GM12878 (cell line): ENCODE results near the gene TRAF7. TPM values are rescaled to one million over a fixed set of nuclear protein-coding genes. Genes with fewer than 3 reads are reported as not detected.
"Not testable (repeated sequence)": the region's sequence is repeated elsewhere in the genome, so short reads cannot be mapped to it uniquely, and the experiment has no call there.

Experiments
- ATAC-seq: fragments of 200-7000 bp; cut with Tn5 transposase; 3 replicates; pipeline ENCODE4 v1.9.1; 2020; ENCODE audit warnings: mild to moderate bottlenecking, moderate library complexity
- BruUV-seq: library from RNA; stranded (reverse); fragments of 400-500 nt; replicated peaks from 2 replicates; lab custom pipeline; 2021; lab: Mats Ljungman, UMichigan
- CTCF ChIA-PET: fragments of 300-600 bp; sonication (Branson Sonifier 250); formaldehyde crosslinking; extraction: SDS; loops from one replicate; lab custom pipeline; 2021; ENCODE audit warnings: inconsistent platforms; lab: Yijun Ruan, JAX
- POLR2A ChIA-PET: fragments of 350-600 bp; formaldehyde crosslinking; extraction: SDS; loops from one replicate; lab custom pipeline; 2021; ENCODE audit warnings: inconsistent platforms; lab: Charles Lee
- RAD21 ChIA-PET: fragments of 300-600 bp; sonication (Branson Sonifier 250); formaldehyde crosslinking; loops from one replicate; lab custom pipeline; 2023; ENCODE audit warnings: antibody characterized with exemption; ENCODE audit not compliant: unreplicated experiment; lab: Charles Lee
- SMC1A ChIA-PET: fragments of 300-600 bp; sonication (Branson Sonifier 250); formaldehyde crosslinking; loops from one replicate; lab custom pipeline; 2023; ENCODE audit not compliant: unreplicated experiment, uncharacterized antibody; lab: Charles Lee
- DNase-seq: peaks from one replicate; pipeline ENCODE4 v3.0.0-alpha.2; 2011; ENCODE audit warnings: low read depth, low spot score
- FAIRE-seq: peaks from 3 replicates; lab custom pipeline; 2011; peaks lifted over from hg19 to GRCh38; lab: Jason Lieb, UNC
- H2AFZ ChIP-seq: 2 replicates; pipeline ENCODE4 v1.6.0; 2011; ENCODE audit warnings: low read depth, low read length, control low read depth; ENCODE audit not compliant: control insufficient read depth
- H3K27ac ChIP-seq: 2 replicates; pipeline ENCODE4 v1.5.1; 2011; ENCODE audit warnings: control low read depth; ENCODE audit not compliant: control insufficient read depth, insufficient read depth
- H3K27me3 ChIP-seq, 2 experiments: replicated peaks in 1 of 2; 2 replicates each; pipeline versions ENCODE4 v1.6.0 to v1.6.1; 2011; ENCODE audit warnings: low read length in 1 of 2; ENCODE audit not compliant: control insufficient read depth in 2 of 2, insufficient read depth in 2 of 2
- H3K36me3 ChIP-seq, 2 experiments: 2 replicates each; pipeline ENCODE4 v1.5.1; 2011; ENCODE audit warnings: low read length in 1 of 2; ENCODE audit not compliant: control insufficient read depth in 2 of 2, insufficient read depth in 2 of 2
- H3K4me1 ChIP-seq: 2 replicates; pipeline ENCODE4 v1.6.1; 2011; ENCODE audit warnings: mild to moderate bottlenecking, low read length, moderate library complexity, mixed read lengths; ENCODE audit not compliant: control insufficient read depth, insufficient read depth
- H3K4me2 ChIP-seq: 2 replicates; pipeline ENCODE4 v1.6.0; 2011; ENCODE audit warnings: control low read depth; ENCODE audit not compliant: control insufficient read depth, insufficient read depth
- H3K4me3 ChIP-seq: fragments of 200-600 bp; sonication (generic); 2 replicates; pipeline ENCODE4 v1.5.1; 2016
- H3K79me2 ChIP-seq: 2 replicates; pipeline ENCODE4 v1.6.0; 2011; ENCODE audit warnings: low read length; ENCODE audit not compliant: control insufficient read depth, insufficient read depth
- H3K9ac ChIP-seq: 2 replicates; pipeline ENCODE4 v1.8.0; 2011; ENCODE audit warnings: low read length, control low read depth, mixed read lengths; ENCODE audit not compliant: control insufficient read depth, insufficient read depth
- H3K9me3 ChIP-seq: replicated peaks from 3 replicates; pipeline ENCODE4 v1.5.1; 2011; ENCODE audit warnings: mild to moderate bottlenecking, low read length; ENCODE audit not compliant: control insufficient read depth, insufficient read depth
- H4K20me1 ChIP-seq: 2 replicates; pipeline ENCODE4 v1.6.0; 2011; ENCODE audit not compliant: control insufficient read depth, insufficient read depth
- ATF3 ChIP-seq: IDR thresholded peaks from 2 replicates; pipeline ENCODE4 v1.6.1; 2011; ENCODE audit warnings: low read depth, mild to moderate bottlenecking, low read length, moderate library complexity, borderline replicate concordance; ENCODE audit errors: extremely low read depth
- CBFB ChIP-seq: IDR thresholded peaks from 2 replicates; pipeline ENCODE4 v1.6.1; 2016; ENCODE audit warnings: antibody characterized with exemption, low read depth
- CHD4 ChIP-seq: fragments of 200-600 bp; sonication (generic); IDR thresholded peaks from 2 replicates; pipeline ENCODE4 v1.6.1; 2016; ENCODE audit warnings: mild to moderate bottlenecking
- MEF2A ChIP-seq: IDR thresholded peaks from 2 replicates; pipeline ENCODE4 v1.6.1; 2011; ENCODE audit warnings: low read depth, mild to moderate bottlenecking, low read length, moderate library complexity; ENCODE audit not compliant: insufficient read depth
- MLLT1 ChIP-seq: fragments of 450-650 bp; IDR thresholded peaks from 2 replicates; pipeline ENCODE4 v1.6.1; 2016; ENCODE audit warnings: mild to moderate bottlenecking
- PML ChIP-seq: IDR thresholded peaks from 2 replicates; pipeline ENCODE4 v1.6.1; 2012; ENCODE audit warnings: low read length, inconsistent platforms
- RAD51 ChIP-seq: fragments of 450-650 bp; IDR thresholded peaks from 2 replicates; pipeline ENCODE4 v1.6.1; 2016; ENCODE audit warnings: moderate library complexity, mild to moderate bottlenecking, inconsistent platforms
- USF2 ChIP-seq: IDR thresholded peaks from 2 replicates; pipeline ENCODE4 v1.6.1; 2011; ENCODE audit warnings: low read depth, low read length, improper control_type of control experiment, borderline replicate concordance
- YY1 ChIP-seq: IDR thresholded peaks from 2 replicates; pipeline ENCODE4 v1.6.1; 2011; ENCODE audit warnings: low read depth, mild to moderate bottlenecking, low read length
- ZBED1 ChIP-seq: IDR thresholded peaks from 2 replicates; pipeline ENCODE4 v1.6.1; 2016; ENCODE audit warnings: borderline replicate concordance
- ZNF24 ChIP-seq: fragments of 450-650 bp; IDR thresholded peaks from 2 replicates; pipeline ENCODE4 v1.6.1; 2017; ENCODE audit warnings: antibody characterized with exemption, mild to moderate bottlenecking
- WGBS: methylation state at CpG from one replicate; pipeline ENCODE4 v1.1.6; 2016; ENCODE audit warnings: low lambda C conversion rate; ENCODE audit not compliant: insufficient replicate concordance, insufficient coverage; ENCODE audit errors: missing lambda C conversion rate; 5-methylcytosine and 5-hydroxymethylcytosine counted together
- in situ Hi-C: fragments of 300-500 bp; cut with MboI; formaldehyde crosslinking; loops from 9 replicates; pipeline ENCODE4 v1.14.3; 2018; ENCODE audit warnings: mixed read lengths
- intact Hi-C: fragments of 100-400 bp; cut with micrococcal nuclease; formaldehyde crosslinking; loops from one replicate; pipeline ENCODE4 v1.14.2; 2022; ENCODE audit not compliant: unreplicated experiment
- polyA plus RNA-seq, 11 experiments: library from polyadenylated mRNA; depleted of rRNA in 4 of 11; unstranded in 6 of 11; stranded (reverse) in 5 of 11; fragments of >200 nt; fragmentation: Nextera tagmentation in 4 of 11; fragmentation: Illumina TruSeq in 1 of 11; extraction: Ambion mirVana in 4 of 11; extraction: Trizol in 1 of 11; gene quantifications; 1 replicate in 1 of 11; 2 replicates in 10 of 11; pipeline versions ENCODE4 v1.2.1 to v1.2.3, GENCODE V29; 2011 to 2016; ENCODE audit warnings: inconsistent platforms in 2 of 11, missing spikeins in 2 of 11, low read depth in 1 of 11
- total RNA-seq, 4 experiments: library from RNA; depleted of rRNA in 3 of 4; stranded (reverse); fragments of >200 nt in 3 of 4; fragmentation: Illumina TruSeq in 1 of 4; extraction: Trizol in 1 of 4; gene quantifications; 2 replicates each; pipeline versions ENCODE4 v1.2.1 to v1.2.3, GENCODE V29; 2013 to 2021

TRAF7 gene
- total and polyA plus RNA-seq, 10 of the 15 experiments (the other 5 are each of a cell fraction or from before 2014, with no cell fraction given) = 0.61 to 87.0 (median 30.0) TPM

GRCh38 chr16:2115591-2115973, 40.0 kb upstream of the TRAF7 start:
- no peak overlapping the region for H2AFZ ChIP-seq
- FAIRE-seq (no peak), DNase-seq (no peak), ATAC-seq (no peak)
- no peaks in the 10 kb centered on the region for H3K4me1 ChIP-seq
- no peaks in the 10 kb centered on the region for H3K79me2 ChIP-seq
- no peak overlapping the region for H3K4me2 ChIP-seq
- ChIA-PET POLR2A (no interaction called here), CTCF (no interaction called here), RAD21 (no interaction called here), SMC1A (no interaction called here)
- BruUV-seq = no TSS peak
- no peak overlapping the region for H3K4me3 ChIP-seq
- no peak overlapping the region for H3K9ac ChIP-seq
- H3K27me3 ChIP-seq = no peaks in the 10 kb centered on the region
- no peaks in the 10 kb centered on the region for H3K9me3 ChIP-seq
- no peaks in the 10 kb centered on the region for H4K20me1 ChIP-seq
- no peaks in the 10 kb centered on the region; a peak in 1 of 4 replicates for H3K36me3 ChIP-seq
- in situ Hi-C loops = no loop called here
- TF ChIP-seq ATF3 (no peak), ZBED1 (no peak), RAD51 (no peak), MEF2A (no peak), CBFB (no peak), YY1 (no peak), MLLT1 (no peak), PML (no peak), ZNF24 (no peak), USF2 (no peak), CHD4 (no peak)
- 93% methylated on average over 10 of the region's 13 CpGs for WGBS
- intact Hi-C loops = no loop called here
- no peak overlapping the region for H3K27ac ChIP-seq

GRCh38 chr16:2116428-2116827, 39.2 kb upstream of the TRAF7 start:
- H3K9me3 ChIP-seq, H3K9ac ChIP-seq, intact Hi-C loops, H3K79me2 ChIP-seq, RAD21 ChIA-PET, H3K27me3 ChIP-seq, in situ Hi-C loops, H3K36me3 ChIP-seq, H3K27ac ChIP-seq, ATAC-seq, H3K4me2 ChIP-seq, POLR2A ChIA-PET, H3K4me1 ChIP-seq, FAIRE-seq, H2AFZ ChIP-seq, DNase-seq, H4K20me1 ChIP-seq, SMC1A ChIA-PET, CTCF ChIA-PET, BruUV-seq, H3K4me3 ChIP-seq: not testable (repeated sequence)
- 79% methylated on average over 14 of the region's 24 CpGs for WGBS
